Spleen (tissue), 13 donors: ENCODE data around the gene PALD1. TPM values are rescaled to one million over a fixed set of nuclear protein-coding genes. Genes with fewer than 3 reads are reported as not detected.

Experiments
- DNase-seq: peaks from one replicate; pipeline ENCODE4 v3.0.0-alpha.2; 2020
- H3K27ac ChIP-seq, 8 donors: fragments of 200-600 bp; sonication (generic) in 7 of 8; 1 replicate in 4 of 8; 2 replicates in 4 of 8; pipeline versions ENCODE4 v1.5.0 to v1.8.0; 2016 to 2021; ENCODE audit warnings: inconsistent platforms in 4 of 8, mild to moderate bottlenecking in 4 of 8, moderate library complexity in 1 of 8
- H3K27me3 ChIP-seq, 7 donors: fragments of 200-600 bp; sonication (generic) in 6 of 7; replicated peaks in 1 of 7; 1 replicate in 4 of 7; 2 replicates in 3 of 7; pipeline versions ENCODE4 v1.5.0 to v1.8.0; 2016 to 2021; ENCODE audit warnings: inconsistent platforms in 3 of 7, mild to moderate bottlenecking in 1 of 7
- H3K36me3 ChIP-seq, 6 donors: fragments of 200-600 bp; sonication (generic) in 5 of 6; 1 replicate in 4 of 6; 2 replicates in 2 of 6; pipeline versions ENCODE4 v1.5.0 to v1.8.0; 2016 to 2021; ENCODE audit warnings: inconsistent platforms in 2 of 6
- H3K4me1 ChIP-seq, 6 donors: fragments of 200-600 bp; sonication (generic) in 5 of 6; 1 replicate in 3 of 6; 2 replicates in 3 of 6; pipeline versions ENCODE4 v1.5.0 to v1.8.0; 2016 to 2021; ENCODE audit warnings: inconsistent platforms in 3 of 6
- H3K4me3 ChIP-seq, 8 donors: fragments of 200-600 bp; sonication (generic) in 7 of 8; 1 replicate in 4 of 8; 2 replicates in 4 of 8; pipeline versions ENCODE4 v1.5.0 to v1.8.0; 2016 to 2021; ENCODE audit warnings: inconsistent platforms in 4 of 8, mild to moderate bottlenecking in 4 of 8, moderate library complexity in 2 of 8
- H3K9me3 ChIP-seq, 8 donors: fragments of 200-600 bp; sonication (generic) in 7 of 8; 1 replicate in 4 of 8; 2 replicates in 4 of 8; pipeline versions ENCODE4 v1.5.0 to v1.8.0; 2016 to 2021; ENCODE audit warnings: inconsistent platforms in 4 of 8
- CTCF ChIP-seq, 11 experiments: fragments of 200-600 bp in 7 of 11; fragments of 450-650 bp in 4 of 11; sonication (generic) in 4 of 11; IDR thresholded peaks in 8 of 11; conservative IDR thresholded peaks in 3 of 11; 1 replicate in 7 of 11; 2 replicates in 4 of 11; pipeline versions ENCODE4 v1.4.0 to v1.8.0; 2016 to 2021; ENCODE audit warnings: antibody characterized with exemption in 11 of 11, inconsistent platforms in 4 of 11, mild to moderate bottlenecking in 1 of 11
- POLR2A ChIP-seq, 3 donors: fragments of 450-650 bp; IDR thresholded peaks; one replicate each; pipeline ENCODE4 v1.5.1; 2017; ENCODE audit warnings: antibody characterized with exemption in 3 of 3, mild to moderate bottlenecking in 1 of 3
- POLR2AphosphoS5 ChIP-seq, 3 donors: sonication (generic); formaldehyde crosslinking; IDR thresholded peaks; one replicate each; pipeline ENCODE4 v1.5.1; 2017; ENCODE audit warnings: antibody characterized with exemption in 3 of 3
- WGBS, 5 donors: extraction: QIAGEN DNeasy Blood & Tissue Kit in 3 of 5; methylation state at CpG; one replicate each; pipeline versions ENCODE4 v1.1.5 to v1.1.7; 2013 to 2018; 5-methylcytosine and 5-hydroxymethylcytosine counted together
- intact Hi-C: fragments of 100-400 bp; cut with DNase I; formaldehyde crosslinking; loops from one replicate; pipeline ENCODE4 v1.15.0; 2023; ENCODE audit warnings: low total_unique reads
- long read RNA-seq, 2 donors: transcript quantifications; one replicate each; lab custom pipeline, GENCODE V29; 2026
- polyA plus RNA-seq, 3 donors: library from polyadenylated mRNA; stranded (reverse); fragments of 200-250 nt; gene quantifications; one replicate each; pipeline ENCODE4 v1.2.1, GENCODE V29; 2013
- total RNA-seq, 7 donors: library from RNA; depleted of rRNA in 3 of 7; stranded (reverse); fragments of >200 nt in 3 of 7; fragmentation: NEBNext Ultra II Directional in 4 of 7; extraction: Animal tissue kit (Norgen Biotek cat#: 25700) in 4 of 7; gene quantifications; one replicate each; pipeline versions ENCODE4 v1.1.0 to v1.2.1, GENCODE V29; 2016 to 2021
- donor health status: healthy with polysubstance abuse.
- donor health status: DM: no; HTN: no; CAD: no; lungs with moderate emphysema.
- donor health status: DM: no; HTN: no; CAD: no.
- donor health status: Bipolar disorder and iron deficiency.
- donor health status: healthy.
- donor health status: DM: no; HTN: no; CAD: no.
- donor health status: DM: yes; HTN: yes; CAD: no.

PALD1 gene
- 10 to 100 TPM in 6 of 7 donors, 1 to 10 TPM in 1; 8.5 to 27.8 (median 20.5) TPM for total RNA-seq
- polyA plus RNA-seq = 10 to 100 TPM in 2 of 3 donors, 1 to 10 TPM in 1; 7.7 to 19.7 (median 16.8) TPM
- long read RNA-seq, donor 1, full-length matches to known transcripts = 1 of 1 reads
- long read RNA-seq, donor 1, partial matches to known transcripts = 0 of 1 reads
- long read RNA-seq, donor 1, other reads (novel, unspliced or antisense) = 0 of 1 reads
- long read RNA-seq, donor 2, full-length matches to known transcripts = 1 of 1 reads
- long read RNA-seq, donor 2, partial matches to known transcripts = 0 of 1 reads
- long read RNA-seq, donor 2, other reads (novel, unspliced or antisense) = 0 of 1 reads

- Histone ChIP-seq H3K27me3 (peaks cover 0 to 24% (median 6%) of the 10 kb centered on the region in 7 donors), H3K4me1 (peaks cover 48 to 78% (median 61%) of the 10 kb centered on the region in 6 donors), H3K36me3 (no peaks in the 10 kb centered on the region), H3K27ac (peak within 1 kb of the TSS; percentile 42 to 85 (median 76)), H3K4me3 (peak within 1 kb of the TSS; percentile 47 to 85 (median 59)), H3K9me3 (no peaks in the 10 kb centered on the region)
- 1% methylated on average over 35 to 110 of the region's 110 CpGs for WGBS, 5 donors
- DNase-seq = peak; percentile 89
- peak; percentile 5 to 67 (median 45) for TF ChIP-seq POLR2AphosphoS5 (IDR thresholded peaks at IDR 0.05)
- no peak for TF ChIP-seq POLR2A (IDR thresholded peaks at IDR 0.05)
- TF ChIP-seq CTCF (IDR thresholded peaks at IDR 0.05 in 8 of 11, conservative IDR thresholded peaks at IDR 0.05 in 3 of 11) = peak in 10 of 11 experiments; percentile 27 to 64 (median 44)
- intact Hi-C loops = no loop called here
These were observed at the start of gene PALD1 for GRCh38 chr10:70478191-70479164. TSS of gene PALD1 (plus strand) at chr10:70478767. CDS start at chr10:70525952, 47,185 bp downstream.

GRCh38 chr10:70430493-70431445 is 47.8 kb upstream of the PALD1 start:
- H3K27me3 ChIP-seq = no peaks in the 10 kb centered on the region
- peaks cover 0 to 41% (median 20%) of the 10 kb centered on the region in 6 donors for H3K4me1 ChIP-seq
- H3K9me3 ChIP-seq = no peaks in the 10 kb centered on the region
- WGBS, 5 donors = 62 to 78% (median 70%) methylated on average over 6 of the region's 6 CpGs
- intact Hi-C loops = no loop called here
- TF ChIP-seq CTCF (IDR thresholded peaks at IDR 0.05 in 8 of 11, conservative IDR thresholded peaks at IDR 0.05 in 3 of 11) = no peak
- no peak for TF ChIP-seq POLR2A (IDR thresholded peaks at IDR 0.05)
- peak in 2 of 3 donors; percentile 49 to 84 for TF ChIP-seq POLR2AphosphoS5 (IDR thresholded peaks at IDR 0.05)
- no peak for DNase-seq
- H3K4me3 ChIP-seq = no peak overlapping the region
- H3K27ac ChIP-seq = peak overlapping the region in 7 of 8 donors; percentile 7 to 60 (median 29)
- peaks cover 0 to 66% (median 34%) of the 10 kb centered on the region in 6 donors for H3K36me3 ChIP-seq

GRCh38 chr10:70432101-70432500 is 46.5 kb upstream of the PALD1 start:
- Histone ChIP-seq H3K27me3 (no peaks in the 10 kb centered on the region), H3K4me3 (no peak overlapping the region), H3K4me1 (peaks cover 0 to 41% (median 20%) of the 10 kb centered on the region in 6 donors), H3K36me3 (peaks cover 0 to 55% (median 23%) of the 10 kb centered on the region in 6 donors), H3K27ac (no peak overlapping the region), H3K9me3 (no peaks in the 10 kb centered on the region)
- TF ChIP-seq CTCF (IDR thresholded peaks at IDR 0.05 in 8 of 11, conservative IDR thresholded peaks at IDR 0.05 in 3 of 11) = no peak
- TF ChIP-seq POLR2A (IDR thresholded peaks at IDR 0.05) = no peak
- TF ChIP-seq POLR2AphosphoS5 (IDR thresholded peaks at IDR 0.05) = no peak
- 67 to 95% (median 83%) methylated on average over 3 to 4 of the region's 4 CpGs for WGBS, 5 donors
- intact Hi-C loops = no loop called here
- no peak for DNase-seq
